Measurements from ENCODE around the gene AFF2. TPM values are rescaled to one million over a fixed set of nuclear protein-coding genes. Genes with fewer than 3 reads are reported as not detected.
A peak's percentile ranks its signal among the peaks of the same experiment; 100 is the strongest.

AFF2 gene
- total RNA-seq, 1 donor from 2014 or later, result under 0.01 TPM

DNA sequence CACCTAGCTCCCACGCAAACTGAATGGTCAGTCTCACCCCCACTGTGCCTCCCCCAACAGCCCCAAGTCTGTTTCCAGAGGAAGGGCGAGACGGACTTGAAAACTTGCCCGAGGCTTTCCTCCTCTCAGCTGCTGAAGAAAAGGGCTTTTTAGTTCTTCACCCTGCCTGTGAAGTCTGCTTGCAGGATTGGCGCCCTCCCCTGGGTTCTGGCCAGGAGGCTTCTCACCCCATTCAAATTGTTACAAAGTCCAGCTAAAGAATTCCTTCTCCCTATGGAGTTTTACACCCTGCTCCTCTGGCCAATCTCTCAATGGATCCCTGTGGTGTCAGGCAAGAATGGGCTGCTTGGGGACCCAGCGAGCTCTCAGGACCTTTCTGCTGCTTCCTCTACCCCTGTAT, 241.0 kb downstream of the AFF2 start:
- Histone ChIP-seq H3K36me3 (ENCODE audit: control insufficient read depth, insufficient read depth, low read length) (no peaks in the 10 kb centered on the region), H3K27me3 (ENCODE audit: control insufficient read depth, insufficient read depth, low read length) (no peaks in the 10 kb centered on the region), H3K4me3 (ENCODE audit: low read depth, low read length) (no peak overlapping the region)
- DNase-seq (ENCODE audit: low read depth) (no peak), FAIRE-seq (no peak)
- TF ChIP-seq, protein P1, sequence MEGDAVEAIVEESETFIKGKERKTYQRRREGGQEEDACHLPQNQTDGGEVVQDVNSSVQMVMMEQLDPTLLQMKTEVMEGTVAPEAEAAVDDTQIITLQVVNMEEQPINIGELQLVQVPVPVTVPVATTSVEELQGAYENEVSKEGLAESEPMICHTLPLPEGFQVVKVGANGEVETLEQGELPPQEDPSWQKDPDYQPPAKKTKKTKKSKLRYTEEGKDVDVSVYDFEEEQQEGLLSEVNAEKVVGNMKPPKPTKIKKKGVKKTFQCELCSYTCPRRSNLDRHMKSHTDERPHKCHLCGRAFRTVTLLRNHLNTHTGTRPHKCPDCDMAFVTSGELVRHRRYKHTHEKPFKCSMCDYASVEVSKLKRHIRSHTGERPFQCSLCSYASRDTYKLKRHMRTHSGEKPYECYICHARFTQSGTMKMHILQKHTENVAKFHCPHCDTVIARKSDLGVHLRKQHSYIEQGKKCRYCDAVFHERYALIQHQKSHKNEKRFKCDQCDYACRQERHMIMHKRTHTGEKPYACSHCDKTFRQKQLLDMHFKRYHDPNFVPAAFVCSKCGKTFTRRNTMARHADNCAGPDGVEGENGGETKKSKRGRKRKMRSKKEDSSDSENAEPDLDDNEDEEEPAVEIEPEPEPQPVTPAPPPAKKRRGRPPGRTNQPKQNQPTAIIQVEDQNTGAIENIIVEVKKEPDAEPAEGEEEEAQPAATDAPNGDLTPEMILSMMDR (IDR thresholded peaks at IDR 0.05; ENCODE audit: insufficient read depth, low read length, severe bottlenecking), result no peak

DNA sequence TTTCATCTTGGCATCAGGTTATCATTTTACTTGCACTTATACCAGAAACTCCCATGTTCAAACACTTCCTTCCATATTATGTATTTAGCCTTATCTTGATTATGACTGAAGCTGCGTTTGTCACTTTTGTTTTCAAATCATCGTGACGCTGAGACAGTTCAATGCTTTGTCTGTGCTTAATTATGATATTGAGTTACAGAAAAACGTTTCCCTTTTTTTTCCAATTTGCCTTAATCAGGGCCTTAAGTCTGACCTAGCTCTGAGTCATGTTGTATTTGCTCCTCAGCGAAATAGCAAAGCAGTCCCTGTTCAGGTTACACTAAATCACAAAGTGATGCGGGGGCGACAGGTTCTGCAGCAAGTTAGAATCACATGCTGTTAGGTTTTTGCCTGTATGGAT, 254.7 kb downstream of the AFF2 start:
- Histone ChIP-seq H3K4me3 (ENCODE audit: low read depth, low read length) (no peak overlapping the region), H3K27me3 (ENCODE audit: control insufficient read depth, insufficient read depth, low read length) (no peaks in the 10 kb centered on the region), H3K36me3 (ENCODE audit: control insufficient read depth, insufficient read depth, low read length) (no peaks in the 10 kb centered on the region)
- DNase-seq (ENCODE audit: low read depth), result peak; percentile 48
- TF ChIP-seq, protein P1 (IDR thresholded peaks at IDR 0.05; ENCODE audit: insufficient read depth, low read length, severe bottlenecking), result no peak
- no peak for FAIRE-seq

DNA sequence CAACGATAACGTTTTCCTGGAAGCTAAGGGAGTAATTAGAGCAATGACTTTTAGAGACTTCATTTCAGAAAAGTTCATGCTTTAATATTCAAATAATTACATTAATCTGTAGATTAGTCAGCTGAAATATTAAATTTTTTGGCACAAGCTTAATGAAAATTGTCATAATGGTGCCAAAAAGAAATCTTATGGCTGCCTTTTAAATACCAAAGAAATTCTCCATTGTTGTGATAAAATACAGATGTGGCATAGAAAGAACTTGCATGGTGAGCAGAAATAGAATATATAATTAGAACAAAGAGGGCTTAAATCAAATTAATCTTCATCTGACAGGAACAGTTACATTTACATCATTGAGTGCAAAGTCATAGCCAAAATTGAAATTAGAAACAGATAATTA, 263.5 kb downstream of the AFF2 start:
- no peak for DNase-seq (ENCODE audit: low read depth)

DNA sequence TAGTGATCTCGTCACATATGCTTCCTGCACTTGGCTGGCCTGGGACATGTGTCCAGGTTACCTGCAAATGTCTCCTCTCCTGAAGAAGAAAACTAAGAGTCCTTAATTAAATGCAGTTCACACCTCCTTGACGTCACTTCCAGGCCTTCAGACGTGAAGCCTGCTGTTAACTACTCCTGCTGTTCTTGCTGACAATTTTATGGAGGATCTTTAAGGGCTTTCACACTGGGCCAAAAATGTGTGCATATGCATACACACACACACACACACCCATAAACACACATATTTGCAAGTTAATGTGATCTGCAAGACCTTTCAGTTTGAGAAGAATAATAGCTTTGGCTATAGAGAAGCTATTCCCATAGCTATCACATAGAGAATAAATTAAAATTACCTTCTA, 267.9 kb downstream of the AFF2 start:
- Histone ChIP-seq H3K36me3 (ENCODE audit: control insufficient read depth, insufficient read depth, low read length) (no peaks in the 10 kb centered on the region), H3K27me3 (ENCODE audit: control insufficient read depth, insufficient read depth, low read length) (no peaks in the 10 kb centered on the region), H3K4me3 (ENCODE audit: low read depth, low read length) (no peak overlapping the region)
- TF ChIP-seq, protein P1 (IDR thresholded peaks at IDR 0.05; ENCODE audit: insufficient read depth, low read length, severe bottlenecking), result no peak
- DNase-seq (ENCODE audit: low read depth) (no peak), FAIRE-seq (no peak)

More for the DNA sequence above, 263.5 kb downstream of the AFF2 start:
- no peak overlapping the region for H3K4me3 ChIP-seq (ENCODE audit: low read depth, low read length)
- no peaks in the 10 kb centered on the region for H3K36me3 ChIP-seq (ENCODE audit: control insufficient read depth, insufficient read depth, low read length)
- no peaks in the 10 kb centered on the region for H3K27me3 ChIP-seq (ENCODE audit: control insufficient read depth, insufficient read depth, low read length)
- TF ChIP-seq, protein P1 (IDR thresholded peaks at IDR 0.05; ENCODE audit: insufficient read depth, low read length, severe bottlenecking), result no peak
- FAIRE-seq, result no peak

DNA sequence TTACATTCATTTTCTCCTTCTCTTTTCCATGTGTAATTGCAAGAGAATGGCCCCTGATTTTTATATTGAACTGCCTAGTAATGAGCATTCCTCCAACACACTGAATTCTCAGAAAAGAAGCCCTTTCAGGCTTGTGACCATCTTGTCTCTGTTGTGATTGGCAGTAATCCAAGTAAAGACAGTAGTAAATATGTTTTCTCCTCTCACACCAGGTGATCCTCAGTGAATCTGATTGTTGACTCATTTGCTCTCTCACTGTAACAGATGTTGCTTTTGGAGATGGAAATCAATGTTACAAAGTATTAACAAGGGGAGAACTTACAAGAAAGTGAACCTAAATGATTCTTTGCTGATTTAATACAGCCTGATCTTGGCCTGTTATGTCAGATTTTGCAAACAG, 271.0 kb downstream of the AFF2 start:
- H3K4me3 ChIP-seq (ENCODE audit: low read depth, low read length), result no peak overlapping the region
- DNase-seq (ENCODE audit: low read depth) (no peak), FAIRE-seq (no peak)
- no peaks in the 10 kb centered on the region for H3K27me3 ChIP-seq (ENCODE audit: control insufficient read depth, insufficient read depth, low read length)
- TF ChIP-seq, protein P1 (IDR thresholded peaks at IDR 0.05; ENCODE audit: insufficient read depth, low read length, severe bottlenecking), result no peak
- no peaks in the 10 kb centered on the region for H3K36me3 ChIP-seq (ENCODE audit: control insufficient read depth, insufficient read depth, low read length)

DNA sequence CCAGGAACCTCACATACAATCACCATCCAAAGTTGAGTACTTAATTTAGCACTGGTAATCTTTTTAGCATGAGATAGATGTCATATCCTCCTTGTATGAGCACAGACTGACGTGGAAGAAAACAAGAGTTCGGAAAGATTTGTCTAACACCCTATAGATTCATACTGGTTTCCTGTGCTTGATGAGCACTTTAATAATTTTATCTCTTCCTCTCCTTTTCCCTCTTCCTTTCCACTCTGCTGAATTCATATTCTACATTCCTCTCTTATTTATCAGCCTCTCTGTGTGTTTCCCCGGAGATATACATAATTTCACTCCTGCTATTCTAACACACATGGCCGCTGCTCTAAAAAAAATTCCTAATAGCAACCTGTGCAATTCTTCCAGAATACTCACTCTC, 273.9 kb downstream of the AFF2 start:
- H3K36me3 ChIP-seq (ENCODE audit: control insufficient read depth, insufficient read depth, low read length), result no peaks in the 10 kb centered on the region
- no peak overlapping the region for H3K4me3 ChIP-seq (ENCODE audit: low read depth, low read length)
- no peaks in the 10 kb centered on the region for H3K27me3 ChIP-seq (ENCODE audit: control insufficient read depth, insufficient read depth, low read length)
- TF ChIP-seq, protein P1 (IDR thresholded peaks at IDR 0.05; ENCODE audit: insufficient read depth, low read length, severe bottlenecking), result no peak
- FAIRE-seq (no peak), DNase-seq (ENCODE audit: low read depth) (no peak)
